ENCODE measurements around the gene FCGBP.
"Not testable (repeated sequence)": the region's sequence is repeated elsewhere in the genome, so short reads cannot be mapped to it uniquely, and the experiment has no call there.

DNA sequence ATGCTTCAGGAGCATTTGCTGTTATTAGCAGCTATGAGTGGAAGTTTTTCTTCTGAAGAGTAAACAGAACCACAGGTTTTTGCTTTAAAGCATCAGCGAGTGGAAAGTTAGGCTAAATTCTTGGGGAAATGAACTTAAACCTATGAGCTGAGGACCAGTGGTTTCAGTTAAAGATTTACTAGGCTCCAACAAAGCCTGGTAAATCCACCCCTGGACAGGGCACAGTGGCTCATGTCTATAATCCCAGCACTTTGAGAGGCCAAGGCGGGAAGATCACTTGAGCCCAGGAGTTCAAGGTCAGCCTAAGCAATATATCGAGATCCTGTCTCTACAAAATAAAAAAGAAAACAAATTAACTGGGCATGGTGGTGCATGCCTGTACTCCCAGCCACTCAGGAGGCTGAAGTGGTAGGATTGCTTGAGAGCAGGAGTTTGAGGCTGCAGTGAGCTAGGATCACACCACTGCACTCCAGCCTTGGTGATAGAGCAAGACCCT lies 46.9 kb downstream of the FCGBP start:
- TF ChIP-seq POLR2A (IDR thresholded peaks at IDR 0.05; ENCODE audit: low read length); GATA1 (IDR thresholded peaks at IDR 0.05; ENCODE audit: low read depth, low read length): not testable (repeated sequence)
